Activated CD4-positive, alpha-beta T cell treated with anti-CD3 and anti-CD28 coated beads for 24 hours (primary cell): Measurements from ENCODE around the gene PTPRE.
"Not testable (repeated sequence)": the region's sequence is repeated elsewhere in the genome, so short reads cannot be mapped to it uniquely, and the experiment has no call there.

Experiments used
- DNase-seq, 2 donors: peaks; one replicate each; pipeline ENCODE4 v3.0.0-alpha.2; 2020; ENCODE audit warnings: low read depth in 2 of 2

Gene PTPRE

GRCh38 chr10:128072941-128073645, 166.2 kb downstream of the PTPRE start:
- no peak for DNase-seq

DNA sequence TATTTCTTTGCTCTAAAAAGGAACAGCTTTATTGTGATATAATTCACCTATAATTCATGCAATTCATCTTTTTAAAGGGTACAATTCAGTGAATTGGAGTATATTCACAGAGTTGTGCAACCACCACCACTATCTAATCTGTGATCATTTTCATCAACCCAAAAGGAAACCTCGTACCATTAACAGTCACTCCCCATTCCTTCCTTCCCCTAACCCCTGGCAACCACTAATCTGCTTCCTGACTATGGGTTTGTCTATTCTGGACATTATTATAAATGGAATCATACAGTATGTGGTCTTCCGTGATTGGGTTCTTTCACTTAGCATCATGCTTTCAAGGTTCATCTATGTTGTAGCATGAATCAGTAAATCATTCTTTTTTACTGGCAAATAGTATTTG, 167.0 kb downstream of the PTPRE start:
- DNase-seq, result no peak

DNA sequence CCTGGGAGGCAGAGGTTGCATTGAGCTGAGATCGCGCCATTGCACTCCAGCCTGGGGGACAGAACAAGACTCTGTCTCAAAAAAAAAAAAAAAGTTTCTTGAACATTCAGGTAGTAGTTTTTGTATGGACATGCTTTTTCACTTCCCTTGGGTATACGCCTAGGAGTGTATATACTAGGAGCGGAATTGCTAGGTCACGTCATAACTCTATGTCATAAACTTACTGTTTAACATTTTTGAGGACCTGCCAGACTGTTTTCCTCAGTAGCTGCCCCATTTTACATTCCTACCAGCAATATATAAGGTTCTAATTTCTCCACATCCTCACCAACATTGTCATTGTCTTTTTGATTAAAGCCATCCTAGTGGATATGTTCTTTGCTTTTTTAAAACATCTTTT, 167.7 kb downstream of the PTPRE start:
- no peak for DNase-seq

GRCh38 chr10:128077155-128077875, 170.4 kb downstream of the PTPRE start:
- DNase-seq, result no peak

DNA sequence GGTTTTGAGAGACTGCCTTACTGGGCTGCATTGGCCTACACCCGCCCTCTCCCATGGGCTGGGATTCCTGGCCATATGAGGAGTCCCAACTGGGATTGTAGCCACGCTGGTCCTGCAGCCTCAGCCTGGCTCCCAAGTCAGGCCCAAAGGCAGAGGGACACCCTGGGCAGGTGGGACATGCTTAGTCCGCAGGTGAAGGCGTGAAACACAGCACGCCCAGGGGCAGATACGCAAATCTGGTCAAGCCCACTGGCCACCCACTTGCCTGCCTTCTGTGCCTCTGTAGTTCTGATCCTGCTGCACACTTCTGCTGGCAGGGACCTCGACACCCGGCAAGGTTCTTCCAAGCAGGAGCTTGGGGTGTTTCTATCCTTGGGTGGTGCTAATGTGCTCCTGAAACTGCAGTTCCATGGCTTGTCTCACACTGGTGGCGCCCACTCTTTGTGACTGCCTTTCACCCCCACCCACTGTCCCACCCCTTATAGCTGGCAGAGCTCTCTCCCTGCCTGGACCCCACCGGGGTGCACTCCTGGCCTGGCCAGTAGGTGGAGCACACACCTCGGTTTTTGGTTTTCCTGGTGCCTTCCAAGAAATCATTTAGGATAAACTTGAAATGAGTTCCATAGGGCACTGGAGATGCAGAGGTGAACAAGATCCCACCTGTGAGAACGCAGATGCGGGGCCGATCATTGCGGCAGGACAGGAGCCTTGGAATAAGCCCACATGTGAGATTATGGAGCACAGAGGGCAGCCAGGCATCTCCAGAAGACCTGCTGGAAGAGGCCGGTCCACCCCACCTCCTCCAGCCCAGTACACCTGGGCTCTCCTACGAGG, 171.4 kb downstream of the PTPRE start:
- DNase-seq, result no peak

- no peak for DNase-seq
Observed at GRCh38 chr10:128080231-128080630, 173.3 kb downstream of the PTPRE start.

GRCh38 chr10:128080641-128081040, 173.7 kb downstream of the PTPRE start:
- DNase-seq, result no peak

DNA sequence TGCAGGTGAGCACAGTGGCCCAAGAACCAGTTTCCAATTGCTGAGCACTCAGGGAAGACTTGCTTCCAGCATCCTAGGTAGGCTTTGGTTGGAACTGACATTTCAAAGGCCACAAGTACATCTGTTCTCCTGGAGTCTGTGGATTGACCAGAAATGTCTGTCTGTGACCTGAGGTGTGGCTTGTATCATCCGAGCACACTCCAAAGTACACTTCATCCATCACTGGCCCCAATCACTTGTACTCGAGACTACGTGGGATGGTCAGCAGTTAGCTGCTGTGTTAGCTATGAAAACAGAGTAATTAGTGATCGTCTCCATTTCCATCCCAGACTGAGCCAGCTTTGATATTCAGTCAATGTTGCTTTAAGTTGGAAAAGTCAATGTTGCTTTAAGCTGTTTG, 174.3 kb downstream of the PTPRE start:
- DNase-seq, result no peak

DNA sequence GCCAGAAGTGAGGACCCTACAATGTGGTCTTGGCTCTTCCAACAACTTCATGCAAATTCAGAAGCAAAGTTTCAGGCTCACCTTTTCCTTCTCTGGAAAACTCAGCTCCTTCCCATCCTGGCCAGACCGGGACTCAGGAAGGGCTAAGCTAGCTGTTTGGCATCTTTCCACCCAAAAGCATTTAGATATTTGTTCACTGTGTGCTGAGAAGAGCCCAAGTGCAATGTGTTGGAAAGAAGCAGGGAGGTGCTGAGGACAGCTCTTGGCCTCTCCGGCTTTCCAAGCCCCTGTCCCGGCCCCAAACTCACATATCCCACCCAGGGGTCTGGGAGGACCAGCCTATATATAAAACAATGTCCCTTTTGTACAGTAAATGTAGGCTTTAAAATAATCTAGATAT, 174.8 kb downstream of the PTPRE start:
- no peak for DNase-seq

DNA sequence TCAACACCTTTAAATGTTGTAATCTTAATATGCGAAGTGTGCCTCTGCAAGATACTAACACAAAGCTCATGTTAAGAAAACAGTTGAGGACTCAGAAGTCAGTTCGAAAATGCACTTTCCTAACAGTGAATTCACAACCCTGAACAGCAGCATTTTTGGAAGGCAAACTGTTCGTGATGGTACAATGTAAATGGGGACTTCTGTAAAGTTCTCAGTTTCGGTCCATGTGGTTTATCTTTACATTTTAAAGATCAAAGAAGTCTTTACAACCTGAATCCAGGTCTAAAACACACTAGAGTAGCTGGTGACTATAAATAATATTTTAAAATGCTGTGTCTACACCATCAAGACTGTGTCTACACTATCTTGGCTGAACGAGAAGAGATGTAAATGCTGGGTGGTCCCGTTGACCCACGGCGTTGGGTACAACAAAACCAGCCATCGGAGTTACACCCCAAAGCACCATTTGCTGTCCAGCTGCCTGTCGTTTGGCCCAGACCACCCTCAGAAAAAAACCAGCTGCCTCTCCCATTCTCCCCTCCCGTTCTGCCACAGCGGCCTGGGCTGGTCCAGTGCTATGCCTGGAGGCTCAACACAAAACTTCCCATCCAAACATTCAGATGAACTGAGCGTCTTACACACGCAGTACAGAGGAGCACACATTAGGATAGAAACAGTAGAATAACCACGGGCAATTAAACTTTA, 176.4 kb downstream of the PTPRE start:
- DNase-seq, result no peak

- DNase-seq, result no peak
Observed at GRCh38 chr10:128084364-128084763, 177.5 kb downstream of the PTPRE start.

GRCh38 chr10:128084991-128085390, 178.1 kb downstream of the PTPRE start:
- no peak for DNase-seq

- no peak for DNase-seq
Observed at GRCh38 chr10:128086003-128086863, 179.3 kb downstream of the PTPRE start.

DNA sequence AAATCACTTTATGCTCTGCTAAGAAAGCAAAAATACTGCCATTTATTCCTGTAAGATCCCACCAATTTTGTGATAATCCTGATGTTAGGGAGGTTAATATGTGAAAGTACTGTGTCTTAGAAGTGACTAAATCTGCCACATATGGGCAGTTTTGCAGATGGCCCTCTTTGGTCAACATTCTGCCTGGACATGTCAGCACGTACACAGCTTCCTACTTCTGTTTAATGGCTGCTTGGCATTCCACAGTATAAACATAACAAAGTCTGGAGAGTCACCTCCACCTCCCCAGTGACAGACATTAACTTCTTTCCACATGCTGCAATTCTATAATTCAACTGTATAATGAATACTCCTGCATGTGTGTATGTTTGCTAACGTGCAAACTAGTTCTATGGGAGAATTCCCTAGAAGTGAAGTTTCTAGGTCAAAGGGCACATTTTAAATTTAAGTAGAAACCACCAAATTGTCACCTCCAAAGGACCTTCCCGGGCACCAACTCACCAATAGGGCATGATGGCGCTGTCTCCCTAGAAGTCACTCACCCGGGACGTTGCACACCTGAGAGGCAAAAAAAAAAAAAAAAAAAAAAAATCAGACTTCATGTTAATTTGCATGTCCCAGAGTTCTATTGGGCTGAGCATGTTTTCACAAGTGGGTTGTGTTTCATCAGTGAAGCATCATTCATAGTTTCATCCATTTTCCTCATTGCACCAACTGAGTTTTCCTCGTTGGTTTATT, 180.4 kb downstream of the PTPRE start:
- DNase-seq, result no peak

GRCh38 chr10:128087884-128088709, 181.2 kb downstream of the PTPRE start:
- DNase-seq, result no peak

GRCh38 chr10:128091636-128092210, 184.8 kb downstream of the PTPRE start:
- no peak for DNase-seq

- no peak for DNase-seq
Observed at GRCh38 chr10:128092454-128092853, 185.6 kb downstream of the PTPRE start.

- not testable (repeated sequence) for DNase-seq
Observed at GRCh38 chr10:128094596-128094995, 187.7 kb downstream of the PTPRE start.
